Measurements from ENCODE around the gene GTPBP10. TPM values are rescaled to one million over a fixed set of nuclear protein-coding genes. Genes with fewer than 3 reads are reported as not detected.

The GTPBP10 gene
- total RNA-seq, 1 donor from 2014 or later, result 16.8 TPM

GRCh38 chr7:90401989-90402388, 55.5 kb downstream of the GTPBP10 start:
- FAIRE-seq, result no peak
- H3K4me3 ChIP-seq (ENCODE audit: low read depth, low read length), result no peak overlapping the region
- no peaks in the 10 kb centered on the region for H3K36me3 ChIP-seq (ENCODE audit: control insufficient read depth, insufficient read depth, low read length)
- no peak for DNase-seq (ENCODE audit: low read depth)
- no peaks in the 10 kb centered on the region for H3K27me3 ChIP-seq (ENCODE audit: control insufficient read depth, insufficient read depth, low read length)
- TF ChIP-seq, protein P1, sequence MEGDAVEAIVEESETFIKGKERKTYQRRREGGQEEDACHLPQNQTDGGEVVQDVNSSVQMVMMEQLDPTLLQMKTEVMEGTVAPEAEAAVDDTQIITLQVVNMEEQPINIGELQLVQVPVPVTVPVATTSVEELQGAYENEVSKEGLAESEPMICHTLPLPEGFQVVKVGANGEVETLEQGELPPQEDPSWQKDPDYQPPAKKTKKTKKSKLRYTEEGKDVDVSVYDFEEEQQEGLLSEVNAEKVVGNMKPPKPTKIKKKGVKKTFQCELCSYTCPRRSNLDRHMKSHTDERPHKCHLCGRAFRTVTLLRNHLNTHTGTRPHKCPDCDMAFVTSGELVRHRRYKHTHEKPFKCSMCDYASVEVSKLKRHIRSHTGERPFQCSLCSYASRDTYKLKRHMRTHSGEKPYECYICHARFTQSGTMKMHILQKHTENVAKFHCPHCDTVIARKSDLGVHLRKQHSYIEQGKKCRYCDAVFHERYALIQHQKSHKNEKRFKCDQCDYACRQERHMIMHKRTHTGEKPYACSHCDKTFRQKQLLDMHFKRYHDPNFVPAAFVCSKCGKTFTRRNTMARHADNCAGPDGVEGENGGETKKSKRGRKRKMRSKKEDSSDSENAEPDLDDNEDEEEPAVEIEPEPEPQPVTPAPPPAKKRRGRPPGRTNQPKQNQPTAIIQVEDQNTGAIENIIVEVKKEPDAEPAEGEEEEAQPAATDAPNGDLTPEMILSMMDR (IDR thresholded peaks at IDR 0.05; ENCODE audit: insufficient read depth, low read length, severe bottlenecking), result no peak

DNA sequence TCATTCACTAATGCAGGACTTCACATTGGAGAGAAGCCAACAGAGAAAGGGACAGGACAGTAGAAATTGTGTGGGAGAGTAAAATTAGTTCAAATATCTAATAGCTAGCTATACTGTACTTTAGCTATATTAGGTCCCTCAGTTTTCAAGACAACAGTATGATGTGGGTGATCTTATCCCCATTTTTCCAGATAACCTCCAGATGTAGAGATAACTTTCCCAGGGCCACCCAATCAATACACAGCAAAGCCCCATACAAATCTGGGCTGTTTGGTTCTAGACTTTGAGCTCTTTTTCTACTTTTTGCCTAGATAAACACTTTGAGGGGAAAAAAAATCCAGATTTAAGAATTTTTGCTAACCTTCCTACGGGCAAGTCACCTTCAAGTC, 56.3 kb downstream of the GTPBP10 start:
- peak overlapping the region; percentile 45 for H3K4me3 ChIP-seq (ENCODE audit: low read depth, low read length)
- TF ChIP-seq, protein P1 (IDR thresholded peaks at IDR 0.05; ENCODE audit: insufficient read depth, low read length, severe bottlenecking), result no peak
- DNase-seq (ENCODE audit: low read depth) (no peak), FAIRE-seq (no peak)
- no peaks in the 10 kb centered on the region for H3K27me3 ChIP-seq (ENCODE audit: control insufficient read depth, insufficient read depth, low read length)
- no peaks in the 10 kb centered on the region for H3K36me3 ChIP-seq (ENCODE audit: control insufficient read depth, insufficient read depth, low read length)

- H3K27me3 ChIP-seq (ENCODE audit: control insufficient read depth, insufficient read depth, low read length), result no peaks in the 10 kb centered on the region
- peak; percentile 96 for DNase-seq (ENCODE audit: low read depth)
- H3K4me3 ChIP-seq (ENCODE audit: low read depth, low read length), result peak within 1 kb of the TSS; percentile 45
- no peak for FAIRE-seq
- TF ChIP-seq, protein P1 (IDR thresholded peaks at IDR 0.05; ENCODE audit: insufficient read depth, low read length, severe bottlenecking), result no peak
- H3K36me3 ChIP-seq (ENCODE audit: control insufficient read depth, insufficient read depth, low read length), result no peaks in the 10 kb centered on the region
Measured at GRCh38 chr7:90403174-90404113, 56.9 kb downstream of the GTPBP10 start, which contains the start of gene CLDN12. Gene CLDN12, plus strand, starts transcription at chr7:90403461. Its CDS starts 9,216 bp downstream, at chr7:90412677.

GRCh38 chr7:90404777-90405176, 58.3 kb downstream of the GTPBP10 start:
- no peak overlapping the region for H3K4me3 ChIP-seq (ENCODE audit: low read depth, low read length)
- TF ChIP-seq, protein P1 (IDR thresholded peaks at IDR 0.05; ENCODE audit: insufficient read depth, low read length, severe bottlenecking), result no peak
- no peak for FAIRE-seq
- H3K36me3 ChIP-seq (ENCODE audit: control insufficient read depth, insufficient read depth, low read length), result peaks cover 1% of the 10 kb centered on the region
- DNase-seq (ENCODE audit: low read depth), result peak; percentile 58
- no peaks in the 10 kb centered on the region for H3K27me3 ChIP-seq (ENCODE audit: control insufficient read depth, insufficient read depth, low read length)

DNA sequence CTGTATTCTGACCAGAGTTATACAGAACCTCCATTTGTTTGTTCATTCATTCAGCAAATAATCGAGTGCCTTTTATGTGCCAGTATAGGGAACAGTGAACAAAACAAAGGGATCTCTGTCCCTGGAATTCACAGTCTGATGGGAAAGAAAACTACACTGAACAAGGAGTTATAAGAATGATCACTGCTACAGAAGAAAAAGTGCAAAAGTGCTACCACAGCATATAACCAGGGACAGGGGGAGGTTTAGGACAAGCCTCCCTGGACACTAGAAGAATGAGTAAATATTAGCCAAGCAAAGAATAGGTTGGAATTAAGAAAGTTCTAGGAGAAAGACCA, 60.9 kb downstream of the GTPBP10 start:
- Histone ChIP-seq H3K36me3 (ENCODE audit: control insufficient read depth, insufficient read depth, low read length) (peaks cover 5% of the 10 kb centered on the region), H3K27me3 (ENCODE audit: control insufficient read depth, insufficient read depth, low read length) (no peaks in the 10 kb centered on the region), H3K4me3 (ENCODE audit: low read depth, low read length) (no peak overlapping the region)
- no peak for FAIRE-seq
- TF ChIP-seq, protein P1 (IDR thresholded peaks at IDR 0.05; ENCODE audit: insufficient read depth, low read length, severe bottlenecking), result no peak
- no peak for DNase-seq (ENCODE audit: low read depth)
